CD4-positive, alpha-beta T cell treated with Interleukin-1 beta for 1 hour (primary cell): Measurements from ENCODE around the gene SERINC1.

ENCODE experiments used
- DNase-seq, 2 donors: peaks; one replicate each; pipeline ENCODE4 v3.0.0-alpha.2; 2020 to 2022

SERINC1 gene

GRCh38 chr6:122431780-122432179 is 39.8 kb downstream of the SERINC1 start:
- DNase-seq, result no peak

DNA sequence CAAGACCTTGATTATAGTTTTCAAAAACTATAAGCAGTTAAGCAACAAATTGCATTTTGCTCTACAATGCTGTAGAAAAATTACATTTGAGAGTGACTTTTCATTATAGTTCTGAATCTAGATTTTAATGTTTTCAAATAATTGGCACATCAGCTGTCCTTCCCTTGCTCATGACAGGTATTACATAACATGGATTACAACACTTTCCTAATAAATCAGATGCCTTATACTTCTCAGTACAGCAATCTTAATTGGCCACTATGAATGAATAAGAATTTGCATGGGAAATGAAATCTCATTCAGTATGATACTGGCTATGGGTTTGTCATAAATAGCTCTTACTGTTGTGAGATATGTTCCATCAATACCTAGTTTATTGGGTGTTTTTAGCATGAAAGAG is 42.3 kb downstream of the SERINC1 start:
- no peak for DNase-seq

DNA sequence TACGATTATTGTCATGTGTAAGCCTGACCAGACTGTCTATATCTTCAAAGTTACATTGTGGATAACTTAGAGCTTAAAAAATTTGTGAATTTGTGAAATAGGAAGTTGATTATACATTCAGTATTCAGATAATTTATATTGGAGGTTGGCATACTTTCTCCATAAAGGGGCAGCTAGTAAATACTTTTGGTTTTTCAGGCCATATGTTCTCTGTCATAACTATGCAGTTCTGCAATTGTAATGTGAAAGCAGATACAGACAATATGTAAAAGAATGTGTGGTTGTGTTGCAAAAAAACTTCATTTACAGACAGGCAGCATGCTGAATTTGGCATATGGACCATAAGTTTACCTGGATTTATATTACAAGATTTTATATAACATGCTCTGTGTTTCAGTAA is 42.8 kb downstream of the SERINC1 start:
- DNase-seq, result no peak

DNA sequence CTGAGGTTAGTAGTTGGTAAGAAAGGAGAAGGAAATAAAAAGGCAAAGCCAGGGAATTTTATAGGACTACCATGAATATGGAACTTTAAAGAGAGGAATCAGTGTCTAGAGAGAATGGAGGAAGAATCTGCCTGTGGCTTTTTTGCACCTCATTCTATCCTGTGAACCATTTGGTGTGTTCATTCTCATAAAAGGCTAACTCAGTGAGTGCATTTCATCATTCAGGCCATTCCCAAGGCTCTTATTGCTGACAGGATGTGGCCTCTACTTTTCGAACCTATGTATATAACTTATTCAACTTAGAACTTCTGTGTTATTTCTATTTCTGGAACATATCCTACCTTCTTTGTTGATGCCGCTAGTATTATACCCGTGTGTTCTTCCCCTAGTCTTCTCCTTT is 45.0 kb downstream of the SERINC1 start:
- no peak for DNase-seq

DNA sequence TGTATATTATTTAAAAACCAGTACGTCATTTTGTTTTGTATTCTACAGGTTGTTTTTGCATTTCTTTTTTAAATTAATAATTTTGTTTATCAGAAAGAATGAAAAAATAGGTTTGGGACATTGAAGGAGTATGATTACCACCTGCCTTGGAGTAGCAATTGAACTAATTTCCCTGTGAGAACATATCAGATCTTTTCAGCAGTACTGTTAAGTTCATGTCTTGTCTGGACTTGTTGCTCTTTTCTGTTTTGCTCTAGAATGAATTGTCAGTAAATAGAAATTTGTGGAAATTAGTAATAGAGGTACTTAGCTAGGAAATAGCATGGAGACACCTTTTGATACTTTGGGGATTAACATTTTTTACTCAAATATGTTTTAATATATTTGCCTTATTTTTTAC is 47.9 kb downstream of the SERINC1 start:
- DNase-seq, result no peak

GRCh38 chr6:122422614-122423267 is 48.9 kb downstream of the SERINC1 start:
- no peak for DNase-seq

- DNase-seq, result no peak
Measured at GRCh38 chr6:122422003-122422402, 49.6 kb downstream of the SERINC1 start.

DNA sequence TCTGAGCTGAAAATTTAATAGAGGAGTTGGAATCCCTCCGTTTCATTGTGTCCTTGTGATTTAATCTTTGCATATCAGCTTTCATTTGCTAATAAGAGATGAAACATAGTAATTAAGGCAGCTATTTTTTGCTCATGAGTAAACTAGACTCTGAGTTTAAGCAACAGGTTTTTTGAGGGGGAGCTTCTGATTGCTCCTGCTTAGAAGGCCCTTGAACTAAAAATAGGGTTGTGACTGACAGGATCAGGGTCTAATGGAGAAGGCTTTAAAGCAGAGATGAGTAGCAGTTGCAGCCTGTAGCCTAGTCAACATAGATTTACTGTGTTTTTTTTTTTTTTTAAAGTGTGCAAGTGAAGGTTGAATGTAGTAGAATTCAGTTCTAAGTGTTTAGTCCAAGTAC is 54.8 kb downstream of the SERINC1 start:
- no peak for DNase-seq

GRCh38 chr6:122412001-122412400 is 59.6 kb downstream of the SERINC1 start:
- no peak for DNase-seq

DNA sequence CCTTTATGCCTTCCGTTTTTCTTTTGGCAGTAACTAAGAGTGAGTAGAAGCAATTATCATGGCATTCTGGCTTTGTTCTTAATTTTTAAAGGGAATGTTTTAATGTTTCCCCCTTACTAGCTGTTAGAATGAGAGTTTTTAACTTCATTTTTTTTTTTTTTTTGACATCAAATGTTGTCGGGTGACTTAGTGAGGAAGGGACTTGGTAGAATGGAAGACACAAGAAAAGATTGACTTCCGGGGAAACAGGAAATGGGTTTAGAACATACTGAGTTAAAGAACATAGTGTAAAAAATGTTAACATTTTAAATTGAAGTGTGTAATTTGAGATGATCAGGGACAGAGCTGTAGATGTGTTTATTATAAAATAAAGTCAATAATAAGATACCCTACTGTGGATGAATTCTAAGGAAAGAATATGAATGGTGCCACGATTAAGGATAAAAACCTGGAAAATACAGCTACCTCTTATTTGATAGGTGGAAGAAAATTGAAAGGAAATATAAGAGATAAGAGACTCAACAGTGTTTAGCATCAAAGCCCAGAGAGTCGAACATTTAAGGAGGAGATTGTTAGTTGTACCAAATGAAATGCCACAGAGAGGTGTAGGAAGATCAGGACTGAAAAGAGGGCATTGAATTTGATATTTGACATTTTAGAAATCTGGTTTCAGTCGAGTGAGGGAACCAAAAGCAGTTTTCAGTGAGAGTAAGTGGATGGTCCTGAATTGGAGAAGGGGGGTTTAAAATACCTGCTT is 62.7 kb downstream of the SERINC1 start:
- peak in 1 of 2 donors; percentile 38 for DNase-seq

- DNase-seq, result no peak
Measured at GRCh38 chr6:122408240-122408639, 63.4 kb downstream of the SERINC1 start.

GRCh38 chr6:122407712-122408111 is 63.9 kb downstream of the SERINC1 start:
- DNase-seq, result no peak

GRCh38 chr6:122406187-122406586 is 65.4 kb downstream of the SERINC1 start:
- no peak for DNase-seq

- no peak for DNase-seq
Measured at GRCh38 chr6:122405417-122405816, 66.2 kb downstream of the SERINC1 start.

GRCh38 chr6:122404444-122404843 is 67.2 kb downstream of the SERINC1 start:
- no peak for DNase-seq

DNA sequence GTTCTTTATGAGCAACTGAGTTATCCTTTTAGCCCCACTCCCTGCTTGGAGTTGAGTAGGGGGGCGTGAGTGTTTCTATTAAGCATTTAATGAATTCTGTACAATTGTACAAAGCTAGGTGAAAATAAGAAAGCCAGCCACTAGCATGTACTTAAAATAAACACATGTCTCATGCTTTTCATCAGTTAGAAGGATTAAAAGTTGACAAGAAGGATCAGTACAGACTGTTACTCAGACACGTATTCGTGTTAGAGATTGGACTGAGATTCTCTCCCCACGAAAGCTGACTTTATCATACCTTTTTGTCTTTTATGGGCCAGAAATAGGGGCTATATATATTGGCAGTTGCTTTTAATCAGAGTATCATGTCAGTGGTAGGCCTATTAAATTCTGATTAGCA is 70.5 kb downstream of the SERINC1 start:
- DNase-seq, result no peak

- no peak for DNase-seq
Measured at GRCh38 chr6:122400462-122401089, 71.0 kb downstream of the SERINC1 start.

GRCh38 chr6:122400121-122400450 is 71.5 kb downstream of the SERINC1 start:
- DNase-seq, result no peak

DNA sequence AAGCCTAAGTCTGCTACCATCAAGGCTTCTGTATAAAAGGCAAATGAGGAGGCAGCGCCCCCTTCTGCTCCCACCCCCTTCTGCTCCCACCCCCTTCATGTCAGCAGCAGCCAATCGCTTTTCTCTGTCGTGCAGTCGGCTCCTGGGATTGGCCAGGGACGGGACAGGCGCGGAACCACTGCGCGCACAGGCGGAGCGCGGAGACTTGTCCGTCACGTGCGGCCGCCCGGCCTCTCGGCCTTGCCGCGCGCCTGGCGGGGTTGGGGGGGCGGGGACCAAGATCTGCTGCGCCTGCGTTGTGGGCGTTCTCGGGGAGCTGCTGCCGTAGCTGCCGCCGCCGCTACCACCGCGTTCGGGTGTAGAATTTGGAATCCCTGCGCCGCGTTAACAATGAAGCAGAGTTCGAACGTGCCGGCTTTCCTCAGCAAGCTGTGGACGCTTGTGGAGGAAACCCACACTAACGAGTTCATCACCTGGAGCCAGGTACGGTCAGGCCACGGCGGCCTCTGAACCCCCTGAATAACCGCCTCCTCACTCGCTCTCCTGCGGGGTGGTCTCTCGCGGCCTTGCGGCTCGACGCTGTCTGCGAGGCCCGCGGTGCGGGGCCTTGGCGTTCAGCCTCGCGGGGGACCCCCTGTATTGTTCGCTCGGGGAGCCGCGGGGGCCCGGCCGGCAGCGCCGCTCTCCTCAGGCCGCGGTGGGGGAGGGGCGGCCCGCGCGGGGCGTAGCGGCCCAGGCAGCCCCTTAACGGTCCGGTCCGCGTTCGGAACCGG is 72.1 kb downstream of the SERINC1 start, which contains the start of gene HSF2:
TSS of gene HSF2 (plus strand) at position 305 of the 773 bp plus-strand sequence. CDS start at position 391, 86 bp downstream.
- peak; percentile 97 for DNase-seq

DNA sequence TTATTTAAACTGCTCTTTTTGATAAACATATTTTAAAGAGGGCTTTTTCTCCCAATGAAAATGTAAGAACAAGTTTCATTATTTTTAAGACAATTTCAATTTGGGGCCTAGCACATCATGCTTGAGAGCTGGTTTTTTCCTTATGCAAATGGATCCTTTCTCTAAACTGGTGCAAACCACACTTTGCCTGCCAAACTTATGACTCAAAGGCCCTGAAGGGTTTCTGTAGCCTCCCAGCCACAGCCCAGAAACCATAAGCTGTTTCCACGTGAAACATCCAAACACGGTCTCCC is 72.6 kb downstream of the SERINC1 start:
- no peak for DNase-seq

DNA sequence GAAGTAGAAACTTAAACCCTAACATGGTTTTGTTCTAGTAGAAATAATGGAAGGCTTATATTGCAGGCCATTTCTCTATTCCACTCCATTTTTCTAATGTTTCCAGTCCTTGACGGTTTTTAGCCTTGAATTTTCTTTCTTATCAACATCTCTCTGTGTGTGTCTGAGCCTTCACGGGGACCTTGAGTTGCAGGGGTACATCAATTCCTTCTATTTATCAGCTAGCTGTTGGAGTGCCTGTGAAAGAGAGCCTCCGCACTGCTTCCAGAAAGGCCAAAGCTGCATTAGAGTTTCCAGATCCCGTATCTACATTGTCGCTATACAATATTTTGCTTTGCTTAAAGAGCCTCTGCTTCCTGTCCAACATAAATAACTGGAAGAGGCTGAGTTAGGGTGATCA is 77.6 kb downstream of the SERINC1 start:
- no peak for DNase-seq

DNA sequence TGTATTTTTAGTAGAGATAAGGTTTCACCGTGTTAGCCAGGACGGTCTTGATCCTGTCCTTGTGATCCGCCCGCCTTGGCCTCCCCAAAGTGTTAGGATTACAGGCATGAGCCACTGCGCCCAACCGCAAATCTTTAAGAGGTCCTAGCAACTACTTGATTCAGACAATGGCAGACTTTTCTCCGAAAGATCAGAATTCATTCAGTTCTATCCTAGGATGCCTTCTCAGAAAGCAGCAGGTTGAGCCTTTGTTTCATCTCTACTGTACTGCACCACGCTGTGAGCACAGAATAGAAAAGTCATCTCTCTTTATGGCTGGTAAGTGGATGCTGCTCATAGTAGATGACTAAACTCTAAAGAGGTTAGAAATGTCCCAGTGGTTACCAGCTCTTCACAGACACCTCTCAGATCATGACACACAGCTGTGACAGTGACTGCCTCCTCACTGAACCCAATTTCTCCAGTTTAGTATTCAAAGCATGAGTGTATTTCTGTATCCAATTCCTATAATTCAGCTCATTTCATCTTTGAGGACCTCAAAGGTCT is 78.2 kb downstream of the SERINC1 start:
- no peak for DNase-seq
